Eye (tissue), 1 donor: ENCODE measurements around the gene EFCAB11.

Experiments
- DNase-seq: peaks from one replicate; pipeline ENCODE4 v3.0.0-alpha.2; 2015

The EFCAB11 gene

GRCh38 chr14:89954070-89955021 lies at the start of gene EFCAB11:
TSS of gene EFCAB11 (minus strand) at chr14:89954730. CDS start at chr14:89954660, 70 bp downstream.
- DNase-seq, result peak; percentile 100

- no peak for DNase-seq
Measured at GRCh38 chr14:90003526-90004307, 49.2 kb upstream of the EFCAB11 start.

- DNase-seq, result no peak
Measured at GRCh38 chr14:90000935-90001334, 46.4 kb upstream of the EFCAB11 start.

GRCh38 chr14:89996963-89997362 lies 42.4 kb upstream of the EFCAB11 start:
- no peak for DNase-seq

- DNase-seq, result no peak
Measured at GRCh38 chr14:89992273-89992672, 37.7 kb upstream of the EFCAB11 start.

- no peak for DNase-seq
Measured at GRCh38 chr14:89990623-89991275, 36.2 kb upstream of the EFCAB11 start.

- no peak for DNase-seq
Measured at GRCh38 chr14:89990218-89990617, 35.7 kb upstream of the EFCAB11 start.

GRCh38 chr14:89988787-89989186 lies 34.3 kb upstream of the EFCAB11 start:
- DNase-seq, result no peak

- no peak for DNase-seq
Measured at GRCh38 chr14:89987161-89987475, 32.6 kb upstream of the EFCAB11 start.

- DNase-seq, result no peak
Measured at GRCh38 chr14:89986462-89987160, 32.1 kb upstream of the EFCAB11 start.

- DNase-seq, result no peak
Measured at GRCh38 chr14:89983375-89983774, 28.8 kb upstream of the EFCAB11 start.

GRCh38 chr14:89978656-89979055 lies 24.1 kb upstream of the EFCAB11 start:
- DNase-seq, result no peak

- DNase-seq, result no peak
Measured at GRCh38 chr14:89977668-89978067, 23.1 kb upstream of the EFCAB11 start.

GRCh38 chr14:89973234-89973823 lies 18.8 kb upstream of the EFCAB11 start:
- peak; percentile 85 for DNase-seq

- no peak for DNase-seq
Measured at GRCh38 chr14:89965839-89966238, 11.3 kb upstream of the EFCAB11 start.

- no peak for DNase-seq
Measured at GRCh38 chr14:89963288-89963978, 8.9 kb upstream of the EFCAB11 start.

- DNase-seq, result no peak
Measured at GRCh38 chr14:89960914-89961313, 6.4 kb upstream of the EFCAB11 start.

- DNase-seq, result no peak
Measured at GRCh38 chr14:89959853-89960445, 5.4 kb upstream of the EFCAB11 start.

GRCh38 chr14:89958966-89959365 lies 4.4 kb upstream of the EFCAB11 start:
- DNase-seq, result no peak

- DNase-seq, result no peak
Measured at GRCh38 chr14:89957791-89958190, 3.3 kb upstream of the EFCAB11 start.

GRCh38 chr14:89957376-89957775 lies 2.8 kb upstream of the EFCAB11 start:
- DNase-seq, result no peak
